ENCODE data around the gene PRKCZ.

DNA sequence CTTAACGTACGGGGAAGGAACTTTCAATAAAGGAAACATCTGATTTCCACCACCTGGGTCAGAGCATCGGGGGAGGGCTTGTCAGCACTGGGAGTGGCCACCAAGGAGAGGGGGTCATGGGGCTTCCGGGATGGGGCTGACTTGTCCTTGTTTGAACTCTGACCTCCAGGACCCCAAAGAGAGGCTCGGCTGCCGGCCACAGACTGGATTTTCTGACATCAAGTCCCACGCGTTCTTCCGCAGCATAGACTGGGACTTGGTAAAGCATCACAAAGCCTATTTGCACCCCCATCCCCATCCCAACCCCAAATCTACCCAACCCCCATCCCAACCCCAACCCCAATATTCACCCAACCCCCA lies 124.8 kb downstream of the PRKCZ start:
- TF ChIP-seq CTCF (IDR thresholded peaks at IDR 0.05) (no peak), POLR2A (IDR thresholded peaks at IDR 0.05) (no peak), EP300 (IDR thresholded peaks at IDR 0.05) (no peak)
